Forelimb muscle (tissue), 1 donor: Measurements from ENCODE around the gene ZNF816. TPM values are rescaled to one million over a fixed set of nuclear protein-coding genes. Genes with fewer than 3 reads are reported as not detected.
"Not testable (repeated sequence)": the region's sequence is repeated elsewhere in the genome, so short reads cannot be mapped to it uniquely, and the experiment has no call there.

Source experiments
- DNase-seq: peaks from one replicate; pipeline ENCODE4 v3.0.0-alpha.2; 2013; ENCODE audit warnings: low read depth
- polyA plus RNA-seq: library from polyadenylated mRNA; unstranded; fragments of 120-200 nt; gene quantifications from one replicate; pipeline ENCODE4 v1.2.1, GENCODE V29; 2013; ENCODE audit not compliant: insufficient read length

Gene ZNF816
- polyA plus RNA-seq, 1 donor = 6.6 TPM

DNA sequence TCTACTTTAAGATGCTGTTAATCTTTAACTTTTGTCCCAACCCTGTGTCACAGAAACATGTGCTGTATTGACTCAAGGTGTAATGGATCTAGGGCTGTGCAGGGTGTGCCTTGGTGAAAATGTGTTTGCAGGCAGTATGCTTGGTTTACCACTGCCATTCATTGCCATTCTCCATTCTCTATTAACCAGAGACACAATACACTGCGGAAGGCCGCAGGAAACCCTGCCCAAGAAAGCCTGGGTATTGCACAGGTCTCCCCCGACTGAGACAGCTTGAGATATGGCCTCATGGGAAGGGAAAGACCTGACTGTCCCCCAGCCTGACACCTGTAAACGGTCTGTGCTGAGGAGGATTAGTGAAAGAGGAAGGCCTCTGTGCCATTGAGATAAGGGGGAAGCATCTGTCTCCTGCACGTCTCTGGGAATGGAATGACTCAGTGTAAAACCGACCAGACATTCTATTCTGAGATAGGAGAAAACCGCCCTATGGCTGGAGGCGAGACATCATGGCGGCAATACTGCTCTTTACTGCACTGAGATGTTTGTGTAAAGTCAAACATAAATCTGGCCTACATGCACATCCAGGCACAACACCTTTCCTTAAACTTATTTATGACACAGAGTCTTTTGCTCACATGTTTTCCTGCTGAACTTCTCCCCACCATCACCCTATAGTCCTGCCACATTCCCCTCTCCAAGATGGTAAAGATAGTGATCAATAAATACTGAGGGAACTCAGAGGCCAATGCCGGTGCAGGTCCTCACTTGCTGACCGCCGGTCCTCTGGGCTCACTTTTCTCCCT, 26.3 kb downstream of the ZNF816 start:
- no peak for DNase-seq

DNA sequence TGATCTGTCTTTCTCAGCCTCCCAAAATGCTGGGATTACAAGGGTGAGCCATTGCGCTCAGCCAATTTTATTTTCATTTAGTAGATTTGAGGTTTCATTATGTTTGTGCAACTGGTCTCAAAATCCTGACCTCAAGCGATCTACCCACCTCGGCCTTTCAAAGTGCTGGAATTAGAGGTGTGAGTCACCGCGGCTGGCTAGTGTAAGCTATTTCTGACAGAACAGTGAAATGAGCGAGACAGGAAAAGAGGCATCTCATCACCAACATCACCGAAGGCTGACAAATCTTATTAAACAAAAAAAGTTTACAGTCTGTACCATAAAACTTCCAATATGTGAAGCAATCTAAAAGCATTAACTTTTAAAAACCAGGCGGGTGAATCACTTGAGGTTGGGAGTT, 27.2 kb downstream of the ZNF816 start:
- DNase-seq = no peak

DNA sequence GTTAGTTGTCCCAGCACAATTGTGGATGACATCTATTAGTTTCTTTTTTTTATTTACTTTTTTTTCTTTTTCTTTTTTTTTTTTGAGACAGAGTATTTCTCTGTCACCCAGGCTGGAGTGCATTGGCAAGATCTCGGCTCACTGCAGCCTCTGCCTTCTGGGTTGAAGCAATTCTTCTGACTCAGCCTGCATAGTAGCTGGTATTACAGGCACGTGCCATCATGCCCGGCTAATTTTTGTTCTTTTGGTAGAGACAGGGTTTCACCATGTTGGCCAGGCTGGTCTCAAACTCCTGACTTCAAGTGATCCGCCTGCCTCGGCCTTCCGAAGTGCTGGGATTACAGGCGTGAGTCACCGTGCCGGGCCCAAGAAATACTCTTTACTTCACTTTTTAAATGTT, 38.0 kb downstream of the ZNF816 start:
- not testable (repeated sequence) for DNase-seq

DNA sequence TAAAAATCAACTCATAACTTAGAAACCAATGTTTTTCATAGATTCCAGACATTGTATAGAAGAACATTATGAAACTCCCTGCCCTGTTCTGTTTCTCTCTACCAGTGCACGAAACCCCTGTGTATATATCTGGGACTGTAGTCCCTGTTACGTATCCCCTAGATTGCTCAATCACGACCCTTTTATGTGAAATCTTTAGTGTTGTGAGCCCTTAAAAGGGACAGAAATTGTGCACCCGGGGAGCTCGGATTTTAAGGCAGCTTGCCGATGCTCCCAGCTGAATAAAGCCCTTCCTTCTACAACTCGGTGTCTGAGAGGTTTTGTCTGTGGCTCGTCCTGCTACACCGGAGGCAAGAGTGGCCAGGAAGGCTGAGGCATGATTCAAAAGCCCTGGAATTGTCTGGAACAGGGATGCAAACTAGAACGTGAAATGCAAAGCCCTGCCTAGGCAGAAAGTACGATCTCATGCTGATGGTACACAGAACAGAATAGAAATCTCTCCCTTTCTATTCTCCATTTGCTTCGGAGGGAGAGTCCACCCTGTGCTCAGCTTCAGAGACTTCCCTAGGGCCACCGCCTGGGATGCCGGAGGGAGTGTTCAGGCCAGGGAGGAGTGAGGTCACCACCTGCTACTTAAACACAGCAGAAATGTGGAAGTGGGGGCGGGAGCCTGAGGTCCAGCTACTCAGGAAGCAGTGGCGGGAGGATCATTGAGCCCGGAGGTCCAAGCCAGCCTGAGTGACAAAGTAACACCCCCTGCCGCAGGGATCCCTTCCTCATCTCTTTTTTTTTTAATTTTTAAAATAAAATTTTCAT, 38.7 kb downstream of the ZNF816 start:
- DNase-seq = no peak

DNA sequence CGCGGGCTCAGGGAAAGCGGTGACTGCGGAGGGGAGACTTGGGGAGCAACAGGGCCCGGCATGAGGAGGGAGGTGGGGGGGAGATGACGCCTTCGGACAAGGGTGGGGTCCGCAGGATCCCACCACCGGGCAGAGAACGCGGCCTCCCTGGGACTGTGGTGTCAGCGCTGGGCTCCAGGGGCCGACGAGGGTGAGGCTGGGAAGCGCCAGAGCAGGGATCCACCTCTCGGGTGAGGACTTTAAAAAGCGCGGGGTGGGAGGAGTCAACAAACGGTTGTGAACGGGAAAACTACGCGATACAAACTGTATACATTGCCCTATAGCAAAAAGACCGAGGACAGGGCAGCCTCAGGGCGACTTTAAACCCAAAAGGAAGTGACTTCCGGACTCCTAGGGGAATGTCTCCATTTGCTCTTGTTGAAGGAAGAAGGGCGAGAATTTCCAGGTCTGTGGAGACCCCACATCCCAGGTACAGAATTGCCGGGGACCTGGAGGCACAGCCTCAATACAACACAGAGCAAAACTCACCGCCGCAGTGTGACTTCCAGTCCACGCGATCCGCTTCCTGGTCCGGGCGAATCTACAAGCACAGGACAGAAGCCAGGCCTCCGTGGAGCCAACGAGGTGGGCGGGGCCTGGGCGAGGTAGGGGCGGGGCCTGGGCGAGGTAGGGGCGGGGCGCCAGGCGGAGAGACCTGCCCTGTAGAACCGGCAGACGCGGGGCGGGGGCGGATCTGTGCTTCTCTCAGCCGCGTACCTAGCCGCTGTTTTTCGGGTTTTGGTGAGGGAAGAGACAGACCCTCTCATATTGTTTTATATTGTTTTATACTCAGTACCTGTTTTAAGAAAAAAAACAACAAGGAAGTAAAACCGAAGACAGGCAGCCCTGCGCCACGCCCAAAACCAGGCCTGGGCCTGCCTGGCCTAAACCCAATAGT, 39.6 kb downstream of the ZNF816 start, which contains the start of gene ZNF888:
Gene ZNF888 (minus strand): TSS at position 588 of the 937 bp plus-strand sequence. CDS start 5,555 bp downstream, outside the sequence.
- DNase-seq = no peak

DNA sequence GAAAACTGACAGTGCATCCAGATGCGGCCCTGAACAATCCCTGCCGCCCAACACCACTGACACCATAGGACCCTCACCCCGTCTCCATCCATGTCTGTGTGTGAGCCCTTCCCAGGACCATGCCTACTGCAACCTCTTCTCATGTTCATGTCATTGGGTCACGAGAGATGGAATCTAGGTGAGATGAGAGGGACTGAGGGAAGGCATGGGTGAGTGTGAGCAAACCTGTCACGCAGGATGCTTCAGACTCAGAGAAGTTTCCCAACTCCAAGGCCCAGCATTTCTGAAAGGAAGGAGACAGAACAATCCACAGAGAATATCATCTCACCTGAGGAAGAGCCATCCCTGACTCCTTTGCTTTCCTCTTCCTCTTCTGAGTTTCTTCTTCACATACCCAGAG, 45.1 kb downstream of the ZNF816 start:
- DNase-seq = no peak

DNA sequence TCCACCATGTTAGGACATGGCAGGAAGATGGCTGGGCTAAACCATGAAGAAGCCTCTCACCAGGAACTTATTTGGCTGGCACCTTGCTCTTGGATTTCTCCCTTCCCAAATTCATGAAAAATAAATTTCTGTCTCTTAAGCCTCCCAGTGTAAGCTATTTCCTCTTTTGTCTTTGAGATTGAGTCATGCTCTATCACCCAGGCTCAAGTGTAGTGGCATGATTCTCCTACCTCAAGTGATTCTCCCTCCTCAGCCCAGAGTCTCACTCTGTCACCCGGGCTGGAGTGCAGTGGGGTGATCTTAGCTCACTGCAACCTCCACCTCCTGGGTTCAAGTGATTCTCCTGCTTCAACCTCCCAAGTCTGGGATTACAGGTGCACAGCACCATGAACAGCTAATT, 52.0 kb downstream of the ZNF816 start:
- no peak for DNase-seq

DNA sequence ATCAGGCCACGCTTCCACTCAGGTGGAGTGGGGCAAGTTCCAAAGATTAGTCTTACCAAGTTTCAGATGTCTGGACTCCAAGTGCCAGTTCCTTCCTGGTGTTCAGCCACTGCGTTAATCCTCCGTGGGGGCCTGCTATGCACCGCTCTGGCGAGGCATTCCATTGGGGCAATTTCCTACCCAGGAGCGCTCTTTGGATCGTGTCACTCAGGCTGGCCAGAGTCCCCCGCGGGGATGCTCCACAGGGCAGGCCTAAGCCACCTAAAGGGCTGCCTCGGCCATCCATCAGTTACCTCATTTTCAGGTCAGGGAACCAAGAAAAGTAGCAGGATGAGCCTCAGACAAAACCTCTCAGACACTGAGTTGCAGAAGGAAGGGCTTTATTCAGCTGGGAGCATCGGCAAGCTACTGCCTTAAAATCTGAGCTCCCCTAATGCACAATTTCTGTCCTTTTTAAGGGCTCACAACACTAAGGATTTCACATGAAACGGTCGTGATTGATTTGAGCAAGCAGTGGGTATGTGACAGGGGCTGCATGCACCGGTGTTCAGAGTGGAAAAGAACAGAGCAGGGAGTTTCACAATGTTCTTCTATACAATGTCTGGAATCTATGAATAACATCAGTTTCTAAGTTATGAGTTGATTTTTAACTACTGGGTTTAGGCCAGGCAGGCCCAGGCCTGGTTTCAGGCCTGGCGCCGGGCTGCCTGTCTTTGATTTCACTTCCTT, 58.5 kb downstream of the ZNF816 start:
- DNase-seq = not testable (repeated sequence)

DNA sequence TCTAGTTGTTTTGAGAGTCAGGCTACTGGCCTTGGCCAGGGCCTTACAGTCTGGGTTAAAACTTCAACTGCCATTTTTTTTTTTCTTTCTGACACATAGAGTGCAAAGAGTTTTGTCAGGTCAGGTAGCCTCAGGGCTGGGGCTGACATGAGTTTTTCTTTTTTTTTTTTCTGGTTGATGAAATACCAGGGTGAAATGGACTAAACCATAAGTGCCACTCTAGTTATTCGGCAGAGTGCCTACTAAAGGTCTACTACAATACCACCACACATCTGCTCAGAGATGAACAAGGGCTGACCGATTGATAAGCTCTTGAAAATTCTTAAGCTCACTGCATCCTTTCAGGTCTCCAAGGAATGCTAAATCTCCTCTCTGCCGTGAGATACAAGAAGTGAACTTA, 60.8 kb downstream of the ZNF816 start:
- no peak for DNase-seq

Other genes with a start within 250 kb of the ZNF816 start
- gene ZNF611, start 227.8 kb downstream of the ZNF816 start, polyA plus RNA-seq = 6.7 TPM
- gene ZNF600, start 176.1 kb downstream of the ZNF816 start, polyA plus RNA-seq = 2.7 TPM
- 8.2 TPM for gene ZNF28, start 141.2 kb downstream of the ZNF816 start, polyA plus RNA-seq
- 17.3 TPM for gene ZNF468, start 105.3 kb downstream of the ZNF816 start, polyA plus RNA-seq
- gene ZNF320, start 65.2 kb downstream of the ZNF816 start, polyA plus RNA-seq = 21.6 TPM
- gene ZNF888, start 39.5 kb downstream of the ZNF816 start, polyA plus RNA-seq = 3.3 TPM
- not detected for gene ERVV-1, start 51.0 kb upstream of the ZNF816 start, polyA plus RNA-seq
- not detected for gene ERVV-2, start 81.9 kb upstream of the ZNF816 start, polyA plus RNA-seq
- gene ZNF160, start 140.5 kb upstream of the ZNF816 start, polyA plus RNA-seq = 19.4 TPM
- 10.4 TPM for gene ZNF415, start 170.0 kb upstream of the ZNF816 start, polyA plus RNA-seq
- 6.9 TPM for gene ZNF347, start 196.2 kb upstream of the ZNF816 start, polyA plus RNA-seq
- gene ZNF665, start 230.5 kb upstream of the ZNF816 start, polyA plus RNA-seq = 3.9 TPM